ENCODE data around the gene MTHFS.

The MTHFS gene

DNA sequence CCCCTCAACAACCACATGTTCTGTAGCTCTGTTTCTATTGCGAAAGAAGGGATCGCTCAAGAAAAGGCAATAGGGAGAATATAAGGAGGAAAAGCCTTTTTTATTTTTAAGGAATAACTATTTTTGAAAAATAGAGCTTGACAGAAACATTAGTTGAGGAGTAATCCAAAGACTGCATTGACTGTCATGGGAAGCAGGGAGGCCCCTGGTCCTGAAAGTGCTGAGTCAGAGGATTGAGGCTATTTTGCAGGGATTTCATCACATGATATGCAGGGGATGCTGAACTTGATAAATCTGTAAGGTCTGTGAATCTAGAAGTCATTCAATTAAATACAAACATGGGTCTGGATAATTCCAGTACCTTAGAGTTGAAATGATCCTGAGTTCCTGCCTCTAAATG, 92.0 kb downstream of the MTHFS start:
- TF ChIP-seq, protein P1, sequence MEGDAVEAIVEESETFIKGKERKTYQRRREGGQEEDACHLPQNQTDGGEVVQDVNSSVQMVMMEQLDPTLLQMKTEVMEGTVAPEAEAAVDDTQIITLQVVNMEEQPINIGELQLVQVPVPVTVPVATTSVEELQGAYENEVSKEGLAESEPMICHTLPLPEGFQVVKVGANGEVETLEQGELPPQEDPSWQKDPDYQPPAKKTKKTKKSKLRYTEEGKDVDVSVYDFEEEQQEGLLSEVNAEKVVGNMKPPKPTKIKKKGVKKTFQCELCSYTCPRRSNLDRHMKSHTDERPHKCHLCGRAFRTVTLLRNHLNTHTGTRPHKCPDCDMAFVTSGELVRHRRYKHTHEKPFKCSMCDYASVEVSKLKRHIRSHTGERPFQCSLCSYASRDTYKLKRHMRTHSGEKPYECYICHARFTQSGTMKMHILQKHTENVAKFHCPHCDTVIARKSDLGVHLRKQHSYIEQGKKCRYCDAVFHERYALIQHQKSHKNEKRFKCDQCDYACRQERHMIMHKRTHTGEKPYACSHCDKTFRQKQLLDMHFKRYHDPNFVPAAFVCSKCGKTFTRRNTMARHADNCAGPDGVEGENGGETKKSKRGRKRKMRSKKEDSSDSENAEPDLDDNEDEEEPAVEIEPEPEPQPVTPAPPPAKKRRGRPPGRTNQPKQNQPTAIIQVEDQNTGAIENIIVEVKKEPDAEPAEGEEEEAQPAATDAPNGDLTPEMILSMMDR (IDR thresholded peaks at IDR 0.05; ENCODE audit: low read depth, low read length, missing control alignments): no peak
- no peak overlapping the region for H3K4me3 ChIP-seq (replicated peaks; ENCODE audit: low read depth, low read length)
- DNase-seq (ENCODE audit: extremely low read depth, low read depth): no peak

DNA sequence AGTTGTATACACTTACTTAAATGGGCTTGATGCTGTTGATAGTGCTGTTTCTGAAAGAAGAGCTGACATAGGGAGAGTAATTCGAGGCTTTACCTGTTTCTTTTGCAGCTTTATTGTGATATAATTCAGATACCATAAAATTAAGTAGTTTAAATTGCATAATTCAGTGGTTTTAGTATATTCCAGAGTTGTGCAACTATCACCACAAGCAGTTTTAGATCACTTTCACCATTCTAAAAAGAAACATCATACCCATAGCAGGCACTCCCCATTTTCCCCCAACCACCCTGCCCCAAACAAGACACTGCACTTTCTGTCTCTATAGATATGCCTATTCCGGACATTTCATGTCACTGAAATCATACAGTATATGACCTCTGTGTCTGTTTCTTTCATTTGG, 98.5 kb downstream of the MTHFS start:
- no peak for DNase-seq (ENCODE audit: extremely low read depth, low read depth)
- TF ChIP-seq, protein P1 (IDR thresholded peaks at IDR 0.05; ENCODE audit: low read depth, low read length, missing control alignments): no peak
- H3K4me3 ChIP-seq (replicated peaks; ENCODE audit: low read depth, low read length): no peak overlapping the region

Data from HFF-Myc (cell line).